ENCODE measurements around the gene IPMK.

Gene IPMK

GRCh38 chr10:58291538-58292174, 24.0 kb upstream of the IPMK start:
- H3K36me3 ChIP-seq (ENCODE audit: control insufficient read depth, low read length), result peaks cover 16% of the 10 kb centered on the region; the same call in 1 of the 2 replicates
- no peaks in the 10 kb centered on the region for H3K4me1 ChIP-seq (ENCODE audit: control insufficient read depth, low read length)
- no peaks in the 10 kb centered on the region for H3K27me3 ChIP-seq (ENCODE audit: control insufficient read depth, low read length)
- no peak overlapping the region for H3K4me3 ChIP-seq (ENCODE audit: low read length)
- H3K9me3 ChIP-seq (ENCODE audit: control insufficient read depth, insufficient read depth, low read length), result no peaks in the 10 kb centered on the region
- H3F3A ChIP-seq (ENCODE audit: control insufficient read depth, insufficient read depth), result peaks cover 7% of the 10 kb centered on the region
- no peak overlapping the region for H3K4me2 ChIP-seq (ENCODE audit: low read length)
- H3K27ac ChIP-seq (ENCODE audit: low read depth, low read length), result no peak overlapping the region
- H3K79me2 ChIP-seq (ENCODE audit: control insufficient read depth, low read length), result no peaks in the 10 kb centered on the region
- H4K20me1 ChIP-seq (ENCODE audit: control insufficient read depth, insufficient read depth, low read depth, low read length), result no peaks in the 10 kb centered on the region
- TF ChIP-seq CTCF (IDR thresholded peaks at IDR 0.05; ENCODE audit: low read depth, low read length, poor library complexity, severe bottlenecking) (peak; percentile 73), EZH2phosphoT487 (IDR thresholded peaks at IDR 0.05; ENCODE audit: borderline replicate concordance, low read length) (no peak)
- H3K9me2 ChIP-seq (replicated peaks; ENCODE audit: control insufficient read depth, low read length), result no peaks in the 10 kb centered on the region

- peaks cover 22% of the 10 kb centered on the region for H3K79me2 ChIP-seq (ENCODE audit: control insufficient read depth, low read length)
- H3K4me1 ChIP-seq (ENCODE audit: control insufficient read depth, low read length), result peaks cover 25% of the 10 kb centered on the region
- H3K27ac ChIP-seq (ENCODE audit: low read depth, low read length), result 0 out of 2 replicates have a peak overlapping the region, but pooled peaks have one; percentile 11
- H3K9me2 ChIP-seq (replicated peaks; ENCODE audit: control insufficient read depth, low read length), result no peaks in the 10 kb centered on the region
- peak overlapping the region; percentile 21 for H3K4me2 ChIP-seq (ENCODE audit: low read length)
- H3F3A ChIP-seq (ENCODE audit: control insufficient read depth, insufficient read depth), result peaks cover 6% of the 10 kb centered on the region; the same call in 1 of the 2 replicates
- TF ChIP-seq CTCF (IDR thresholded peaks at IDR 0.05; ENCODE audit: low read depth, low read length, poor library complexity, severe bottlenecking), result no peak
- TF ChIP-seq EZH2phosphoT487 (IDR thresholded peaks at IDR 0.05; ENCODE audit: borderline replicate concordance, low read length), result no peak
- no peaks in the 10 kb centered on the region for H3K9me3 ChIP-seq (ENCODE audit: control insufficient read depth, insufficient read depth, low read length)
- 0 out of 2 replicates have a peak overlapping the region, but pooled peaks have one; percentile 16 for H3K4me3 ChIP-seq (ENCODE audit: low read length)
- no peaks in the 10 kb centered on the region for H3K27me3 ChIP-seq (ENCODE audit: control insufficient read depth, low read length)
- no peaks in the 10 kb centered on the region for H4K20me1 ChIP-seq (ENCODE audit: control insufficient read depth, insufficient read depth, low read depth, low read length)
- H3K36me3 ChIP-seq (ENCODE audit: control insufficient read depth, low read length), result peaks cover 56% of the 10 kb centered on the region
These were observed 14.9 kb upstream of the IPMK start for GRCh38 chr10:58282615-58283014.

- Histone ChIP-seq H3K36me3 (ENCODE audit: control insufficient read depth, low read length) (peaks cover 59% of the 10 kb centered on the region), H3K27ac (ENCODE audit: low read depth, low read length) (no peak overlapping the region)
These were observed 13.5 kb upstream of the IPMK start for GRCh38 chr10:58281092-58281752.

More at GRCh38 chr10:58281092-58281752, 13.5 kb upstream of the IPMK start:
- H4K20me1 ChIP-seq (ENCODE audit: control insufficient read depth, insufficient read depth, low read depth, low read length), result no peaks in the 10 kb centered on the region
- TF ChIP-seq CTCF (IDR thresholded peaks at IDR 0.05; ENCODE audit: low read depth, low read length, poor library complexity, severe bottlenecking) (no peak), EZH2phosphoT487 (IDR thresholded peaks at IDR 0.05; ENCODE audit: borderline replicate concordance, low read length) (no peak)
- no peak overlapping the region for H3K4me2 ChIP-seq (ENCODE audit: low read length)
- peaks cover 25% of the 10 kb centered on the region for H3K4me1 ChIP-seq (ENCODE audit: control insufficient read depth, low read length)
- no peaks in the 10 kb centered on the region for H3K9me3 ChIP-seq (ENCODE audit: control insufficient read depth, insufficient read depth, low read length)
- H3K79me2 ChIP-seq (ENCODE audit: control insufficient read depth, low read length), result peaks cover 27% of the 10 kb centered on the region
- peaks cover 1% of the 10 kb centered on the region; the same call in 1 of the 2 replicates for H3F3A ChIP-seq (ENCODE audit: control insufficient read depth, insufficient read depth)
- no peak overlapping the region for H3K4me3 ChIP-seq (ENCODE audit: low read length)
- no peaks in the 10 kb centered on the region for H3K27me3 ChIP-seq (ENCODE audit: control insufficient read depth, low read length)
- no peaks in the 10 kb centered on the region for H3K9me2 ChIP-seq (replicated peaks; ENCODE audit: control insufficient read depth, low read length)

Measured in DOHH2 (cell line).